ENCODE data around the gene DYRK1A.
"Not testable (repeated sequence)": the region's sequence is repeated elsewhere in the genome, so short reads cannot be mapped to it uniquely, and the experiment has no call there.

The DYRK1A gene

DNA sequence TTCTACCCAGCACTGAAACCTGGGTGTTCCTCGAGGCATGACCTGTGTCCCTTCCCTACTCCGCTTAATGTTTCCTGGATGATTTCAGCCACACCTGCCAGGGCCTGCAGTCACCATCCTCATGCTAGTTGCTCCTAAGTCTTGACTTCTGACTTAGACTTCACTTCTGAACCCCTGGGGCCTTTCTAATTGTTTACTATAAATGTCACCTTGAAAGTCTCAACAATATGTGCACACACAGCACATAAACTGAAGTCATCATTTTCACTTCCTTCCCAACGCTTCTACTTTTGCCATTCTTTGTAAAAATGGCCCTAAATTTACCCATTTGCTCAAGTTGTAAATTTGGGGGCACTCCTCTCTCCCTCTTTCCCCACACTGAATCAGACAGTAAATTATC lies 141.1 kb downstream of the DYRK1A start:
- H3K27me3 ChIP-seq (ENCODE audit: control insufficient read depth, insufficient read depth, low read length), result no peaks in the 10 kb centered on the region
- peaks cover 5% of the 10 kb centered on the region for H3K4me1 ChIP-seq (ENCODE audit: control insufficient read depth, insufficient read depth, low read length)
- no peaks in the 10 kb centered on the region for H3K9me3 ChIP-seq (ENCODE audit: control insufficient read depth, insufficient read depth, low read length)
- H3K36me3 ChIP-seq (ENCODE audit: control insufficient read depth, insufficient read depth, low read length), result peaks cover 36% of the 10 kb centered on the region
- H3K4me3 ChIP-seq (ENCODE audit: low read depth, low read length), result no peak overlapping the region
- H3K9ac ChIP-seq (ENCODE audit: low read depth, low read length), result no peak overlapping the region

DNA sequence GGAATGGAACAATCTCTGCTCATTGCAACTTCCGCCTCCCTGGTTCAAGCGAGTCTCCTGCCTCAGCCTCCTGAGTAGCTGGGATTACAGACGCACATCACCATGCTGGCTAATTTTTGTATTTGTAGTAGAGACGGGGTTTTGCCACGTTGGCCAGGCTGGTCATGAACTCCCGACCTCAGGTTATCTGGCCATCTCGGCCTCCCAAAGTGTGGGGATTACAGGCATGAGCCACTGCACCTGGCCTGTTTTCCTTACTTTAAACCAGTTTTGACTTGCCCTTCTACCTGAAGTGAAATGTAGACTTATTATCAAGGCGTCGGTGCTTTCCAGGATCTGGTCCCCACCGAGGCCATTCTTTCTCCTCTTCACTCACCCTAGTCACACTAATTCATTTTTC lies 141.8 kb downstream of the DYRK1A start:
- no peaks in the 10 kb centered on the region for H3K27me3 ChIP-seq (ENCODE audit: control insufficient read depth, insufficient read depth, low read length)
- H3K36me3 ChIP-seq (ENCODE audit: control insufficient read depth, insufficient read depth, low read length), result peaks cover 39% of the 10 kb centered on the region
- no peaks in the 10 kb centered on the region for H3K9me3 ChIP-seq (ENCODE audit: control insufficient read depth, insufficient read depth, low read length)
- no peak overlapping the region for H3K4me3 ChIP-seq (ENCODE audit: low read depth, low read length)
- peaks cover 10% of the 10 kb centered on the region for H3K4me1 ChIP-seq (ENCODE audit: control insufficient read depth, insufficient read depth, low read length)
- H3K9ac ChIP-seq (ENCODE audit: low read depth, low read length), result no peak overlapping the region

DNA sequence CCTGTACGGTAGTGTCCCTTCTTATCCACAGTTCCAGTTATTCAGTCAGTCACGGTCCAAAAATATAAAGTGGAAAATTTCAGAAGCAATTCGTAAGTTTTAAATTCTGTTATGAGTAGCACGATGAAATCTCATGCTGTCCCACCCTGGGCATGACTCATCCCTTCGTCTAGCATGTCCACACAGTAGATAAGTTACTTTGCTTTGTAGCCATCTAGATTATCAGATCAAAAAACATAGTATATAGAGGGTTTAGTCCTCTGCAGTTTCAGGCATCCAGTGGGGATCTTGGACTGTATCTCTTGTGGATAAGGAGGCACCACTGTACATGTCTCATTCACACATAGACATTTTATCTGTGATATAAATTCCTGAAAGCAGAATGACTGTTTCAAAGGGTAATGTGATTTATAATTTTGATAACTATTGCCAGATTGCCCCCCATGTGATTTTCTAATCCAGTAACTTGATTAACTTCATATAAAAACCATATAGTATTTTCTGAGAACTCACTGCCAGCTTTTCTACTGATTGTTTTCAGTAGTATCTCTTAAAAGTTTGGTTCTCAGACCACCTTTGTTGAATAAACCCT lies 143.3 kb downstream of the DYRK1A start:
- Histone ChIP-seq H3K9ac (ENCODE audit: low read depth, low read length) (no peak overlapping the region), H3K4me1 (ENCODE audit: control insufficient read depth, insufficient read depth, low read length) (peaks cover 17% of the 10 kb centered on the region), H3K9me3 (ENCODE audit: control insufficient read depth, insufficient read depth, low read length) (no peaks in the 10 kb centered on the region), H3K36me3 (ENCODE audit: control insufficient read depth, insufficient read depth, low read length) (peaks cover 39% of the 10 kb centered on the region), H3K4me3 (ENCODE audit: low read depth, low read length) (no peak overlapping the region), H3K27me3 (ENCODE audit: control insufficient read depth, insufficient read depth, low read length) (no peaks in the 10 kb centered on the region)

DNA sequence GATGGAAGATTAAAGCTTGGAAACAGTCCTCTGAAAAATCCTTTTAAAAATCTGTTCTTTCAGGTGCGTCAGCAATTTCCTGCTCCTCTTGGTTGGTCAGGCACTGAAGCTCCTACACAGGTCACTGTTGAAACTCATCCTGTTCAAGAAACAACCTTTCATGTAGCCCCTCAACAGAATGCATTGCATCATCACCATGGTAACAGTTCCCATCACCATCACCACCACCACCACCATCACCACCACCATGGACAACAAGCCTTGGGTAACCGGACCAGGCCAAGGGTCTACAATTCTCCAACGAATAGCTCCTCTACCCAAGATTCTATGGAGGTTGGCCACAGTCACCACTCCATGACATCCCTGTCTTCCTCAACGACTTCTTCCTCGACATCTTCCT lies 145.3 kb downstream of the DYRK1A start:
- Histone ChIP-seq H3K27me3 (ENCODE audit: control insufficient read depth, insufficient read depth, low read length) (no peaks in the 10 kb centered on the region), H3K36me3 (ENCODE audit: control insufficient read depth, insufficient read depth, low read length) (peaks cover 28% of the 10 kb centered on the region), H3K4me1 (ENCODE audit: control insufficient read depth, insufficient read depth, low read length) (peaks cover 17% of the 10 kb centered on the region), H3K4me3 (ENCODE audit: low read depth, low read length) (no peak overlapping the region), H3K9me3 (ENCODE audit: control insufficient read depth, insufficient read depth, low read length) (no peaks in the 10 kb centered on the region), H3K9ac (ENCODE audit: low read depth, low read length) (no peak overlapping the region)

DNA sequence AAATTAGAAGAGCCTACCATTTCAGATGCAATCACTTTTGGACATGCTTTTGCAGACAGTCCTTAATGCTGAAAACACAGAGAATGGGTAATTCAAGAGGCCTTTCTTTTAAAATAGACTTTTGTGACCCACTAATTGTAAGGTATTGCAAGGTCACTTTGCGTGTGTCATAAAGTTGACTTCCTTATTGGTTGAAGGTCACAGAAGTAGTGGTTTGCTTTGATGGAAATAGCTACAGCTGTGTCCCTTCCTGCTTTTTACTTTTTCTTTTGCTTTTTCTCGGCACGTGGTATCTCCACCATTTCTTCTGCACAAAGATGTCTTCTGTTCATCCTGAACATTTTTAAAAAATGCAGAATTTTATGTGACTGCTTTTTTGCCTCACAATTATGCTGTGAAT lies 146.8 kb downstream of the DYRK1A start:
- Histone ChIP-seq H3K36me3 (ENCODE audit: control insufficient read depth, insufficient read depth, low read length) (peaks cover 19% of the 10 kb centered on the region), H3K4me1 (ENCODE audit: control insufficient read depth, insufficient read depth, low read length) (peaks cover 17% of the 10 kb centered on the region), H3K9me3 (ENCODE audit: control insufficient read depth, insufficient read depth, low read length) (no peaks in the 10 kb centered on the region), H3K9ac (ENCODE audit: low read depth, low read length) (no peak overlapping the region), H3K27me3 (ENCODE audit: control insufficient read depth, insufficient read depth, low read length) (no peaks in the 10 kb centered on the region), H3K4me3 (ENCODE audit: low read depth, low read length) (no peak overlapping the region)

DNA sequence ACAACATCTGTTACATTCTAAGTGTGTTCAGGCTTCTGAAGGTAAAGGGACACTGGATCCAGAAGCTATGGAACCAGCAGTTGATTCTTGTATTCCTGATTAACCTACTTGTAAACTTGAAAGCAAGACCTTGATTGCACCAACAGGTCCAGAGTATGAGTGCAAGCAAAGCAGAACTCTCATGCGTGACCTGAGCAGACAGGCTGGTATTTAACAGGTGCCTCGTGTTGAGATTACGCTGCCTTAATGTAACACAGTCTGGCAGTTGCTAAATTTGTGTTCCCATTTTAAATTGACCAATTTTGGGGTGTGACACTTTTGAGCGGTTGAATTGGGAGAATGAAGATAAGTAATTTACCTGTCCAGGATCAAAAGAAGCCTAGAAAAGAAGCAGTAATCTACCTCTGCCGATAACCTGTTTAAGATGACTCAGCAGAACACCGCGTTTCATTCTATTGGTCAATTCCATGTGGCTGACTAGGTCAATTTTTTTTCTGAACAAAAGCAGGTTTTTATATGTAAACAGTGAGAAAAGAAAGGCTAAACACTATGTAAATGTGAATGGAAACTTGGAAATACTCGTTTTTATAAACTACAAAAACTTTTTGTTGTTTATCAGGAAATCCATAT lies 147.6 kb downstream of the DYRK1A start:
- Histone ChIP-seq H3K9ac (ENCODE audit: low read depth, low read length) (no peak overlapping the region), H3K36me3 (ENCODE audit: control insufficient read depth, insufficient read depth, low read length) (peaks cover 17% of the 10 kb centered on the region), H3K9me3 (ENCODE audit: control insufficient read depth, insufficient read depth, low read length) (no peaks in the 10 kb centered on the region), H3K4me1 (ENCODE audit: control insufficient read depth, insufficient read depth, low read length) (peaks cover 17% of the 10 kb centered on the region), H3K4me3 (ENCODE audit: low read depth, low read length) (no peak overlapping the region), H3K27me3 (ENCODE audit: control insufficient read depth, insufficient read depth, low read length) (no peaks in the 10 kb centered on the region)

DNA sequence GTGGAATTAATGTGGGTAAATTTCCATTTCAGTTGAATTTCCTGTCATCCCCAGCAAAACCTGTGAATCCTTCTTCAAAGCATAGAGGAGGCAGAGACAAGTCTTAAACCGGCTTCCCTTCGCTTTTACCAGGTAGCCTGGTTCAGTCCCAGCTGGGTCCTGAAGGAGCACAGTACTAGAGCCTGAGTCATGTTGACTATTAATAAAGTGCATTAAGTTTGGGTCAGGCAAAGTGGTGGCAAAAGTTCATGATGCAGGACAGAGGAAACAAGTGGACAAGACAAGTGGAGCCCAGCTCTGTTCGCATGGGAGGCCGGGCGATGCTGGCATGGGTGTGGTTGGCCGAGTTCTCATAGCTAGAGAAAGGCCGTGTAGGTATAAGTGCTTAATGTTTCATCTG lies 150.4 kb downstream of the DYRK1A start:
- Histone ChIP-seq H3K4me1 (ENCODE audit: control insufficient read depth, insufficient read depth, low read length) (peaks cover 24% of the 10 kb centered on the region), H3K27me3 (ENCODE audit: control insufficient read depth, insufficient read depth, low read length) (no peaks in the 10 kb centered on the region), H3K9me3 (ENCODE audit: control insufficient read depth, insufficient read depth, low read length) (no peaks in the 10 kb centered on the region), H3K9ac (ENCODE audit: low read depth, low read length) (no peak overlapping the region), H3K4me3 (ENCODE audit: low read depth, low read length) (no peak overlapping the region), H3K36me3 (ENCODE audit: control insufficient read depth, insufficient read depth, low read length) (peaks cover 8% of the 10 kb centered on the region)

DNA sequence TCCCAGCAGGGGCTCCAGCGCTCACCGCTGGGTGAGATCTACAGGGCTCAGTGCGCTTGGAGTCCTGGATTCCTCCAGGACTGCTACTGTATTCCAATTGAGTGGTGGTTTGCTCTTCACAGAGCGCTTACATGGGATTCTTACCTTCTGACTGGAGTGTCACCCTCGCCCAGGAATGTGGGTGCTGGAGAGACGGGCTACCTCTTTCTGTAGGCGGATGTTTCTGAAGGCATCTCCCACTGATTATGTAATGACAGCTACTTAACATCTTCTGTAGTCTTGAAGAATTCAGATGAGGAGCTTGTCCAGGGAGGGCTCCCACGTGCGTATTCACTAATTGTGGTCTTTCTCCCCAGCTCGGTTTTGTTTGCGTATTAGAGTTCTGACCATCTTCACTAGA lies 154.2 kb downstream of the DYRK1A start:
- no peaks in the 10 kb centered on the region for H3K27me3 ChIP-seq (ENCODE audit: control insufficient read depth, insufficient read depth, low read length)
- no peaks in the 10 kb centered on the region for H3K9me3 ChIP-seq (ENCODE audit: control insufficient read depth, insufficient read depth, low read length)
- no peaks in the 10 kb centered on the region for H3K36me3 ChIP-seq (ENCODE audit: control insufficient read depth, insufficient read depth, low read length)
- peaks cover 9% of the 10 kb centered on the region for H3K4me1 ChIP-seq (ENCODE audit: control insufficient read depth, insufficient read depth, low read length)
- no peak overlapping the region for H3K4me3 ChIP-seq (ENCODE audit: low read depth, low read length)
- no peak overlapping the region for H3K9ac ChIP-seq (ENCODE audit: low read depth, low read length)

DNA sequence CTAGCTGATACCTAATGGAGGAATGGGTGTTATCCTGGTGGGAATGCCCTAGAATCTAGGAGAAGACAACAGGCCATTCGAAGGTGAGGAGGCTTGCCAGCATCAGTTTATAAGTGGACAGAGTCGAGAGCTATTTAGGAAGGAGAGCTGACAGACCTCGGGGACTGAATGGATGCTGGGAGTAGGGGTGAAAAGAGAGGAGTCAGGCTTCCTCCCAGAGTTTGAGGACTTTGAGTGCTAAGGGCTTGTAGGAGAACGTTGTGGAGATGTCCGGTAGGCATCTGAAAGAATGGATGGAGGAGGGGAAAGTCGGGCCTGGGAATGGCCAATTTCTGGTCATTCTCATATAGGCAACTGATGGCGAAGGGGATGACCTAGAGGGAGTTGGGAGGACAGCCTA lies 155.1 kb downstream of the DYRK1A start:
- H3K9me3 ChIP-seq (ENCODE audit: control insufficient read depth, insufficient read depth, low read length), result no peaks in the 10 kb centered on the region
- H3K4me3 ChIP-seq (ENCODE audit: low read depth, low read length), result no peak overlapping the region
- peaks cover 9% of the 10 kb centered on the region for H3K4me1 ChIP-seq (ENCODE audit: control insufficient read depth, insufficient read depth, low read length)
- H3K36me3 ChIP-seq (ENCODE audit: control insufficient read depth, insufficient read depth, low read length), result no peaks in the 10 kb centered on the region
- no peak overlapping the region for H3K9ac ChIP-seq (ENCODE audit: low read depth, low read length)
- H3K27me3 ChIP-seq (ENCODE audit: control insufficient read depth, insufficient read depth, low read length), result no peaks in the 10 kb centered on the region

DNA sequence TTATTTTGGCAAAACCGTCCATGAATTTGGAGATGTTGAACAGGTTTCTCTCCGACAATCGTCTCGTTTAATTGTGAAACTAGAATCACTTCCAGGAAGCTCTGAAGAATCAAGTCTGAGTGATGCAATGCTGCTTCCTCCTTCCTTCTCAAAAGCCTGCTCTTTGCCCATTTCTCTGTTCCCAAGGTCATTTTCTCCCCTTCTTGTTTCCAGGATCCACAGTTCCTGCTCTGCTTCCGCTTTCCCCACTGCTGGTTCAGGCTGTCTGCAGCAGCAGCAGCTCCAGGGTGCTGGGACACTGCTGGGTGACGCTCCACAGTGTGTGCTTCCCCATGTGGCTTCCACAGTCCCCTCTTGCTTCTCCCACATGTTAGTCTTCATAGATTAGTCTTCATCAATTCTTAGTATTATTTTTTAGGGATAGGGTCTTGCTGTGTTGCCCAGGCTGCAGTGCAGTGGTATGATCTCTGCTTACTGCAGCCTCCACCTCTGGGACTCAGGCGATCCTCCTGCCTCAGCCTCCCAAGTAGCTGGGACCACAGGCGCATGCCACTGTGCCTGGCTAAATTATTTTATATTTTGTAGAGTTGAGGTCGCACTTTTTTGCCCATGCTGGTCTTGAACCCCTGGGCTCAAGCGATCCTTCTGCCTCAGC lies 156.2 kb downstream of the DYRK1A start:
- no peak overlapping the region for H3K9ac ChIP-seq (ENCODE audit: low read depth, low read length)

DNA sequence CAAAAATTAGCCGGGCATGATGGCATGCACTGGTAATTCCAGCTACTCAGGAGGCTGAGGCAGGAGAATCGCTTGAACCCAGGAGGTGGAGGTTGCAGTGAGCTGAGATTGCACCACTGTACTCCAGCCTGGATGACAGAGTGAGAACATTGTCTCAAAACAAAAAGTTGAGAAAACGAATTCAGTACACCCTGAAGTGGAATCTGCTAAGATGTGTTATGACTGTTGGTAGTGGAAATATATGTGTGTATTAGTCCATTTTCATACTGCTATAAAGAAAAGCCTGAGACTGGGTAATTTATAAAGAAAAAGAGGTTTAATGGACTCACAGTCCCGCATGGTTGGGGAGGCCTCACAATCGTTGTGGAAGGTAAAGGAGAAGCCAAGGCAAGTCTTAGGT lies 158.4 kb downstream of the DYRK1A start:
- H3K36me3 ChIP-seq (ENCODE audit: control insufficient read depth, insufficient read depth, low read length); H3K27me3 ChIP-seq (ENCODE audit: control insufficient read depth, insufficient read depth, low read length); H3K9ac ChIP-seq (ENCODE audit: low read depth, low read length); H3K4me3 ChIP-seq (ENCODE audit: low read depth, low read length); H3K9me3 ChIP-seq (ENCODE audit: control insufficient read depth, insufficient read depth, low read length); H3K4me1 ChIP-seq (ENCODE audit: control insufficient read depth, insufficient read depth, low read length): not testable (repeated sequence)

More for the DNA sequence above, 156.2 kb downstream of the DYRK1A start:
- H3K4me3 ChIP-seq (ENCODE audit: low read depth, low read length), result no peak overlapping the region
- H3K36me3 ChIP-seq (ENCODE audit: control insufficient read depth, insufficient read depth, low read length), result no peaks in the 10 kb centered on the region
- peaks cover 9% of the 10 kb centered on the region for H3K4me1 ChIP-seq (ENCODE audit: control insufficient read depth, insufficient read depth, low read length)
- H3K9me3 ChIP-seq (ENCODE audit: control insufficient read depth, insufficient read depth, low read length), result no peaks in the 10 kb centered on the region
- no peaks in the 10 kb centered on the region for H3K27me3 ChIP-seq (ENCODE audit: control insufficient read depth, insufficient read depth, low read length)

DNA sequence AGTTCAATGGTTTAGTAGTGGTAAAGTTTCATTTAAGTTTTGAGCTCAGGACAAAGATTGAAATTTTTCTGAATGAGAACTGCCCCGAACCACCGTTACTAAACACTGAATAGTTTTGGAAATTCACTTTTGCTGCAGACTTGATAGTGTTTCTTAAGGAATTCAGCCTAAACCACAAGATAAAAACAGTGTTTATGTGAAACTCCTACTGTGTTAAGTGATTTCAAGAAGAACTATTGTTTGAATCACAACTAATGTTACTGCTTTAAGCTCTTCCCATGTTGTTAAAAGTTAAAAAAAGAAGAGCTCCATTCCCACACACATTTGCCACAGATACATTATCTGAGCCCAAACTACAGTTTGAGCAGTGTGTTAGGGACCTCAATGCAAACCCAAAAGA lies 159.2 kb downstream of the DYRK1A start:
- Histone ChIP-seq H3K4me3 (ENCODE audit: low read depth, low read length) (no peak overlapping the region), H3K4me1 (ENCODE audit: control insufficient read depth, insufficient read depth, low read length) (peaks cover 4% of the 10 kb centered on the region), H3K27me3 (ENCODE audit: control insufficient read depth, insufficient read depth, low read length) (no peaks in the 10 kb centered on the region), H3K9me3 (ENCODE audit: control insufficient read depth, insufficient read depth, low read length) (no peaks in the 10 kb centered on the region), H3K9ac (ENCODE audit: low read depth, low read length) (no peak overlapping the region), H3K36me3 (ENCODE audit: control insufficient read depth, insufficient read depth, low read length) (no peaks in the 10 kb centered on the region)
